Transverse colon (tissue), 4 donors: Measurements from ENCODE around the gene NCEH1.

ENCODE experiments used
- POLR2AphosphoS5 ChIP-seq, 3 donors: sonication (generic); formaldehyde crosslinking; IDR thresholded peaks; one replicate each; pipeline ENCODE4 v1.6.1; 2016; ENCODE audit warnings: antibody characterized with exemption in 3 of 3
- TF ChIP-seq, protein P1 (sequence below), 5 experiments: fragments of 200-600 bp in 3 of 5; fragments of 450-650 bp in 2 of 5; sonication (generic) in 3 of 5; IDR thresholded peaks; 1 replicate in 2 of 5; 2 replicates in 3 of 5; pipeline ENCODE4 v1.5.1; 2016 to 2017; ENCODE audit warnings: antibody characterized with exemption in 5 of 5, inconsistent platforms in 3 of 5, mild to moderate bottlenecking in 2 of 5, moderate library complexity in 1 of 5

DNA sequence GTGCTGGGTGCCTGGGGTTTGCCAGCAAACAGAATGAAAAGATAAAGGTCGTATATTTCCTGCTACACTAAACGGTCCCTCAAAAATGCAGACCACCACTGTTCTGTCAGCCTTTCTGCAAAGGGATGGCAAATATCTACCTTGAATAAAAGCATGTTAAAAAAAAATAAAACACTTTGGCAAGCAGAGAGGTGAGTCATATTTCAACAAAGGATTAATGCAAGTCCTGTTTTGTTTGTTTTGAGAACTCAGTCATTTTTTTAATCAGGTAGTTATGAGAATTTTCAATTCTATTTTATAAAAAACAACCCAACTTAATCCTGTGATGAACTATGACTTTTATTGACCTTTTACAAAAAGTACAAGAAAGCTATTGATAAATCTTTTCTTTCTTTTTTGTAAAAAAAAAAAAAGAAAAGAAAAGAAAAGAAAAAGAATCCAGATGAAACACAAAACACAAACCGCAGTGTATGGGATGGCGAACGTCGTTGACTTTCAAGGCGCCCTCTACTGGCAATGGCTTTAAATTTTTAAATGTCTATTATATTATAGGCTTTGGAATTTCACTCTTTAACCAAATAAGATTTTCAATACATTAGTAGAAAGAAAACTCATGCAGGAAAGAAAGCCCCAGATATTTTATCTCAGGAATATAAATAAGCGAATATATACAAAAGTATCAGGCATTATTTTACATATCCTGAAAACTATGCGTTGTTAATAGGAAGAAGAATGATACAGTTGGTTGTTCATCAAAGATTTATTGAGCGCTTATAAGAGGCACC lies 87.8 kb downstream of the NCEH1 start:
- TF ChIP-seq, protein P1, sequence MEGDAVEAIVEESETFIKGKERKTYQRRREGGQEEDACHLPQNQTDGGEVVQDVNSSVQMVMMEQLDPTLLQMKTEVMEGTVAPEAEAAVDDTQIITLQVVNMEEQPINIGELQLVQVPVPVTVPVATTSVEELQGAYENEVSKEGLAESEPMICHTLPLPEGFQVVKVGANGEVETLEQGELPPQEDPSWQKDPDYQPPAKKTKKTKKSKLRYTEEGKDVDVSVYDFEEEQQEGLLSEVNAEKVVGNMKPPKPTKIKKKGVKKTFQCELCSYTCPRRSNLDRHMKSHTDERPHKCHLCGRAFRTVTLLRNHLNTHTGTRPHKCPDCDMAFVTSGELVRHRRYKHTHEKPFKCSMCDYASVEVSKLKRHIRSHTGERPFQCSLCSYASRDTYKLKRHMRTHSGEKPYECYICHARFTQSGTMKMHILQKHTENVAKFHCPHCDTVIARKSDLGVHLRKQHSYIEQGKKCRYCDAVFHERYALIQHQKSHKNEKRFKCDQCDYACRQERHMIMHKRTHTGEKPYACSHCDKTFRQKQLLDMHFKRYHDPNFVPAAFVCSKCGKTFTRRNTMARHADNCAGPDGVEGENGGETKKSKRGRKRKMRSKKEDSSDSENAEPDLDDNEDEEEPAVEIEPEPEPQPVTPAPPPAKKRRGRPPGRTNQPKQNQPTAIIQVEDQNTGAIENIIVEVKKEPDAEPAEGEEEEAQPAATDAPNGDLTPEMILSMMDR (IDR thresholded peaks at IDR 0.05), result peak; percentile 57 to 67 (median 63)
- no peak for TF ChIP-seq POLR2AphosphoS5 (IDR thresholded peaks at IDR 0.05)
